ENCODE results near the gene TAMALIN. TPM values are rescaled to one million over a fixed set of nuclear protein-coding genes. Genes with fewer than 3 reads are reported as not detected.

The TAMALIN gene
- total RNA-seq, 1 donor from 2014 or later = 11.1 TPM

DNA sequence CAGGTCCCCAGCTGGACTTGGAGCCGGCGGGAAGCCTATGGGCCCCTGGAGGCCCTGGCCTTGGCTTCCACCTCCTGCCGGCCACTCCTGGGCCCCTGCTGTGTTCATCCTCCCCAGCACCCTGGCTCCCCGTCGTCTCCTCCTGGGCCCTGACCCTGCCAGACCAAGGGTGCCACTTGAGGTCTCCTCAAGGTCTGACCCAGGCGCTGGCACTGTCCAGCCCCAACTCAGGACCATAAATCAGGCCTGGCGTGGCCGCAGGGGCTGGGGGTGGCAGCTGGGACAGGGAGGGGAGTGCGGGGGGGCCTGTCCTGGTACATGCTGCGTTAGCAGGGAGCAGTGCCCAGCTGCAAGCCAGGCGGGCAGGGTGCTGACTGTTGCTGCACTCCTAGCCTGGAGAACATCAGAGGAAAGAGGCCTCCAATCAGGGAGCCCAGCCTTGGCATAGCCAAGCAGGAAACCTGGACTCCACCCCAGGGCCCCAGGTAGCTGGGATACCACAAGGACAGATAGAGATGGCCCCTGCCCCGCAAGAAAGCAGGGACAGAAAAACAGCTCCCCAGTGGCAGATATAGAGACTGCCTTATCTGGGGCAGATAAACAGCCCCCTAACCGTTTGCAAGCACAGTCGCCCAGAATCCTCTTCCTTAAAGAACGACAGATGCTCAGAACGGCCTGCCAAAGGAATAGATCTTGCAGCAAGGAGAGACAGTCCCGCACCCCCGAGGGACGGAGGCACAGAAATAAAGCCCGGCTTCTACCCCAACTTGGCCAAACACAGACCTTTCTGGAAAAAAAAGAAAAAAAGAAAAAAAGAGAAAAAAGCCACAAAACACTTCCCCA, 56.6 kb downstream of the TAMALIN start:
- Mint-ChIP-seq H3K27me3 (ENCODE audit: low read depth) (peaks cover 2% of the 10 kb centered on the region), H3K36me3 (ENCODE audit: low read depth) (no peaks in the 10 kb centered on the region), H3K4me1 (ENCODE audit: low read depth) (no peaks in the 10 kb centered on the region), H3K27ac (ENCODE audit: unreplicated experiment) (no peak overlapping the region), H3K4me3 (ENCODE audit: unreplicated experiment) (no peak overlapping the region), H3K9me3 (ENCODE audit: low read depth) (no peaks in the 10 kb centered on the region)
- DNase-seq (ENCODE audit: low spot score) = peak; percentile 82
- TF ChIP-seq, protein P1, sequence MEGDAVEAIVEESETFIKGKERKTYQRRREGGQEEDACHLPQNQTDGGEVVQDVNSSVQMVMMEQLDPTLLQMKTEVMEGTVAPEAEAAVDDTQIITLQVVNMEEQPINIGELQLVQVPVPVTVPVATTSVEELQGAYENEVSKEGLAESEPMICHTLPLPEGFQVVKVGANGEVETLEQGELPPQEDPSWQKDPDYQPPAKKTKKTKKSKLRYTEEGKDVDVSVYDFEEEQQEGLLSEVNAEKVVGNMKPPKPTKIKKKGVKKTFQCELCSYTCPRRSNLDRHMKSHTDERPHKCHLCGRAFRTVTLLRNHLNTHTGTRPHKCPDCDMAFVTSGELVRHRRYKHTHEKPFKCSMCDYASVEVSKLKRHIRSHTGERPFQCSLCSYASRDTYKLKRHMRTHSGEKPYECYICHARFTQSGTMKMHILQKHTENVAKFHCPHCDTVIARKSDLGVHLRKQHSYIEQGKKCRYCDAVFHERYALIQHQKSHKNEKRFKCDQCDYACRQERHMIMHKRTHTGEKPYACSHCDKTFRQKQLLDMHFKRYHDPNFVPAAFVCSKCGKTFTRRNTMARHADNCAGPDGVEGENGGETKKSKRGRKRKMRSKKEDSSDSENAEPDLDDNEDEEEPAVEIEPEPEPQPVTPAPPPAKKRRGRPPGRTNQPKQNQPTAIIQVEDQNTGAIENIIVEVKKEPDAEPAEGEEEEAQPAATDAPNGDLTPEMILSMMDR (IDR thresholded peaks at IDR 0.05) = no peak

DNA sequence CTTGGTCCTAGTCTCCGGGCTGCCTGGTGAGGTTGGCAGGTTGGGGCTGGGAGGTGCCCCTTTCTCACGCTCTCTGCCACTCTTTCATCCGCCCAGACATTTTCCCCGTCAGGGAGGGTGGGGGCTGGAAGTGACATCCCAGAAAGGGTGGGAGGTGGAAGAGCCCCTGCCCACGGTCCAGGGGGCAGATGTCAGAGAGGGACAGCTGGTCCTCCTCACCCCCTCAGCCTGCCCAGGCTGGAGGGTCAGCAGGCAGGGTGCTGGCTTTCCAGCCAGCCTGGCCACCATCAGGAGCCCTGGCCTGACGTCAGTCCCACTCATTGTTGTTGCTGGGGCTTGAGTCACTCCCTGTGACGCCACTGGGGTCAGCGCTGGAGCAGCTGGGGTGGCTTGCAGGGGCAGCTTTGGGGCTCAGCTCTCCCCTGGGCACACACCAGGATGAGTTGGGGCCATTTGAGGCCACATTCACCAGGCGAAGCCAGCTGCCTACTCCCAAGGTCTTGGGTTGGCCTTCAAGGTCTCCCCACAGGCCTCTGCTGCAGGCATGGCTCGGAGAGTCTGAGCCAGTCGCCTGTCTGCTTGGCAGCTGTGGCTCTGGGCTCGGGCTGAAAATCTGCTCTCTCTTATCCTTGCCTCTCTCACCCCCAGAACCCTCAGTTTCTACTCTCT, 57.4 kb downstream of the TAMALIN start:
- Mint-ChIP-seq H3K36me3 (ENCODE audit: low read depth) (no peaks in the 10 kb centered on the region), H3K4me1 (ENCODE audit: low read depth) (peaks cover 2% of the 10 kb centered on the region), H3K9me3 (ENCODE audit: low read depth) (no peaks in the 10 kb centered on the region), H3K27me3 (ENCODE audit: low read depth) (peaks cover 2% of the 10 kb centered on the region), H3K27ac (ENCODE audit: unreplicated experiment) (no peak overlapping the region), H3K4me3 (ENCODE audit: unreplicated experiment) (no peak overlapping the region)
- TF ChIP-seq, protein P1 (IDR thresholded peaks at IDR 0.05) = no peak
- DNase-seq (ENCODE audit: low spot score) = peak; percentile 66

Other genes starting within 250 kb of the TAMALIN start
- 0.26 to 0.30 TPM in 2 of 3 replicates, not detected in the other for gene FIGNL2, start 158.2 kb upstream of the TAMALIN start, total RNA-seq
- gene ANKRD33, start 118.8 kb upstream of the TAMALIN start, total RNA-seq = not detected in 3 replicates
- gene ACVRL1, start 99.4 kb upstream of the TAMALIN start, total RNA-seq = 0.36 to 0.60 TPM in 2 of 3 replicates, not detected in the other
- gene ACVR1B, start 55.2 kb upstream of the TAMALIN start, total RNA-seq = 9.9 to 10.6 TPM (median 10.0 TPM) in 3 replicates
- 5.7 to 7.6 TPM (median 7.3 TPM) in 3 replicates for gene NR4A1, start 44.5 kb downstream of the TAMALIN start, total RNA-seq
- gene ATG101, start 63.0 kb downstream of the TAMALIN start, total RNA-seq = 48.0 to 55.1 TPM (median 50.5 TPM) in 3 replicates
- not detected in 3 replicates for gene SMIM41, start 72.8 kb downstream of the TAMALIN start, total RNA-seq
- 10.7 to 17.0 TPM (median 12.1 TPM) in 3 replicates for gene KRT80, start 185.1 kb downstream of the TAMALIN start, total RNA-seq
- gene KRT7, start 226.3 kb downstream of the TAMALIN start, total RNA-seq = 187 to 277 TPM (median 266 TPM) in 3 replicates

All from chondrocyte (in vitro differentiated cells).